ENCODE measurements around the gene TRIO.

TRIO gene

DNA sequence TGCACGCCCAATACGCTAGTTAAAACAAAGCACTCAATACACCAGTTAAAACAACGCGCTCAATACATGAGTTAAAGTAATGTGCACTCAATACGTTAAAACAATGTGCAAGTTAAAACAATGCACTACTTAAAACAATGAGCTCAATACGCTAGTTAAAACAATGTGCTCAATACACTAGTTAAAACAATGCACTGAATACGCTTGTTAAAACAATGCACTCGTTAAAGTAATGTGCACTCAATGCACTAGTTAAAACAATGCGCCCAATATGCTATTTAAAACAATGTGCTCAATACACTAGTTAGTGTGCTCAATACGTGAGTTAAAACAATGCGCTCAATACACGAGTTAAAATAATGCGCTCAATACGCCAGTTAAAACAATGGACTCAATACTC, 185.0 kb downstream of the TRIO start:
- DNase-seq (ENCODE audit: low read depth) = no peak

GRCh38 chr5:14330291-14330690, 187.1 kb downstream of the TRIO start:
- no peak for DNase-seq (ENCODE audit: low read depth)

- no peak for DNase-seq (ENCODE audit: low read depth)
Observed at GRCh38 chr5:14330729-14331385, 187.7 kb downstream of the TRIO start.

GRCh38 chr5:14331386-14331781, 188.2 kb downstream of the TRIO start:
- DNase-seq (ENCODE audit: low read depth) = no peak

DNA sequence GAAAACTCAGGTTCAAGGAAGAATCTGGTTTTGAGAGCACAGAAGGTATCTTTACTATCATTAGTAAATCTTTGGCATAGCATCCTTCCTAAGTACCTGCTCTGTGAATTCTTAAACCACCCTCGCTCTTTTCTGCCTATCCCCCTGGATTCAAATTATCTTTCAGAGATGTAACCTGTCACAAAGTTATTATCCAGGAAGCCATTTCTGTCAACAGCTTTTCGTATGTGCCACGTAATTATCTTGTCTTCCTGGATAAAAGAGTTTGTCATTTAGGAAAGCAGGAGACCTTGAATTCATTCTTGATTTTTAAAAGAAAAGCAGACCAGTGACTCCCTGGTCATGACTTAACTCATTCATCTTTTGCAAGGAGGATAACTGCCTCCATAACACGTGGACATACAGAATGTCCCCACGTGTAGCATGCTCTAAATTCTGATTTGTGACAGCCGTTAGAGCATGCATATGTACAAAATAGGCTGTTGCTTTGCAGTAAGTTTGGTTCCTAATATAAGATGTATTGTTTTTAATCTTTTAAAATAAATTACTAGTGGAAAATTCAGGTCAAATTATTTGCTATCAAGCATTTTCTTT, 189.0 kb downstream of the TRIO start:
- DNase-seq (ENCODE audit: low read depth) = no peak

- DNase-seq (ENCODE audit: low read depth) = no peak
Observed at GRCh38 chr5:14332746-14333145, 189.6 kb downstream of the TRIO start.

DNA sequence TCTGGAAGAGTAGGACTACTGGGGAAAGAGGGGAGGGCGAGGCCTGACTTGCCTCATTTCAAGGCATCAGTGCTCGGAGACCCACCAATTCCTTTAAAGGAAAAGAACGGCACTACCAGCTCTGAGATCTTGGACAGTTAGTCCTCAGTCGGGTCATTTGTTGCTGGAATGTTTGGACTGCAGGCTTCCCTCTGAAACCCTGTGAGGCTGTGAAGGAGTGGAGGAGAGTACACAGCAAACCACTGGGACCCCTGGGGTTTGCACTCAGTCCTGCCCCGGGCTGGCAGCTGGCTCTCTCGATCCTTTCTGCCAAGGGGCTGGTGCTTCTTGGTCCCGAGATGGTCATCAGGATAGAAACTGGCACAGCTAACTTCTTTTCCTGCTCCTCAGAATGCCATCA, 194.5 kb downstream of the TRIO start:
- no peak for DNase-seq (ENCODE audit: low read depth)

- no peak for DNase-seq (ENCODE audit: low read depth)
Observed at GRCh38 chr5:14339468-14339867, 196.3 kb downstream of the TRIO start.

- DNase-seq (ENCODE audit: low read depth) = no peak
Observed at GRCh38 chr5:14341571-14342230, 198.6 kb downstream of the TRIO start.

DNA sequence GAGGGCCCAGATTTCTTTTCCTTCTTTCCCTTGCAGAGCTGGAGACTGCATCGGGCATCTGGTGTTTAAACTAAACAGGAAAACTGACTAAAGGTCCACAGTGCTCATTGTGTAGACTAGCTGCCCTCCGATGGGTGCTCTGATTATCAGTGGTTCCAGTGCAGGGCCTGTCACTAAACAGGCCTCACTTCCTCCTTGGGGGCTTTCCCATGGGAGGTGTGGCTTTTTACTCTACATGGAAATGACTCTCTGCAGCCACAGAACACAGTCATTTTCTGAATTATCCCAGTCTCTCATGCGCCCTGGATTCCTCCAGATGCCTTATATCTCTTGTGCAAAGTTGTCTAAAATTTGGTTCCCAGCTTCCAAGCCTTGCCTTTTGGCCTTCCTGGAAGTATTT, 199.2 kb downstream of the TRIO start:
- DNase-seq (ENCODE audit: low read depth) = no peak

- no peak for DNase-seq (ENCODE audit: low read depth)
Observed at GRCh38 chr5:14343376-14343775, 200.2 kb downstream of the TRIO start.

DNA sequence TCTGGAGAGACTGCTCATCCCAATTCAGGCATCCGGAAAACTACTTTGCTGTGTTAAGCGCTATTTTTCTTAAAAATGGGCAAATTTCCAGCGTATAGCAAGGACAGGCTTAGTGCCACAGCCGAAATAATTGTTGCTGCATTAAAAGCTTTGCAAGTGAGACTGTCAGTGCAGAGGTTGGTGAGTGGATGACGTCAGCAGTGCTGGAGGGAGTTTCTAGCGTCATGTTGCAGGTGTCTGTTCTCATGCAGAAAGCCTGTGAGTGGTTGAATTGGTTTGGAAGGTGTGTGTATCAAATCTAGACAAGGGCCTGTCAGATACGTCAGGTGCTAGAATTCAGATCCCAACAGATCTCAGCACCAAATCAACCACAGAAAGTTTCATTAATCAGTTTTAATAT, 204.4 kb downstream of the TRIO start:
- DNase-seq (ENCODE audit: low read depth) = no peak

GRCh38 chr5:14348142-14348541, 205.0 kb downstream of the TRIO start:
- DNase-seq (ENCODE audit: low read depth) = no peak

DNA sequence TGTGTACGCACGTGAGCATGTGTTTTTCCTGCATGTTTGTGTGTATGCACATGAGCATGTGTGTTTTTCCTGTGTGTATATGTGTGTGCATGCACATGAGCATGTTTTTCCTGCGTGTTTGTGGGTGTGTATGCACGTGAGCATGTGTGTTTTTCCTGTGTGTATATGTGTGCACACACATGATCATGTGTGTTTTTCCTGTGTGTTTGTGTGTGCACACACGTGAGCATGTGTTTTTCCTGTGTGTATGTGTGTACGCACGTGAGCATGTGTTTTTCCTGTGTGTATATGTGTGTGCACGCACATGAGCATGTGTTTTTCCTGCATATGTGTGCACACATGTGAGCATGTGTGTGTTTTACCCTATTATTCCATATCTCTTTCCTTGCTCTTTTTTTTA, 205.9 kb downstream of the TRIO start:
- no peak for DNase-seq (ENCODE audit: low read depth)

- DNase-seq (ENCODE audit: low read depth) = no peak
Observed at GRCh38 chr5:14351086-14351661, 208.0 kb downstream of the TRIO start.

- peak; percentile 35 for DNase-seq (ENCODE audit: low read depth)
Observed at GRCh38 chr5:14351845-14352712, 208.9 kb downstream of the TRIO start.

DNA sequence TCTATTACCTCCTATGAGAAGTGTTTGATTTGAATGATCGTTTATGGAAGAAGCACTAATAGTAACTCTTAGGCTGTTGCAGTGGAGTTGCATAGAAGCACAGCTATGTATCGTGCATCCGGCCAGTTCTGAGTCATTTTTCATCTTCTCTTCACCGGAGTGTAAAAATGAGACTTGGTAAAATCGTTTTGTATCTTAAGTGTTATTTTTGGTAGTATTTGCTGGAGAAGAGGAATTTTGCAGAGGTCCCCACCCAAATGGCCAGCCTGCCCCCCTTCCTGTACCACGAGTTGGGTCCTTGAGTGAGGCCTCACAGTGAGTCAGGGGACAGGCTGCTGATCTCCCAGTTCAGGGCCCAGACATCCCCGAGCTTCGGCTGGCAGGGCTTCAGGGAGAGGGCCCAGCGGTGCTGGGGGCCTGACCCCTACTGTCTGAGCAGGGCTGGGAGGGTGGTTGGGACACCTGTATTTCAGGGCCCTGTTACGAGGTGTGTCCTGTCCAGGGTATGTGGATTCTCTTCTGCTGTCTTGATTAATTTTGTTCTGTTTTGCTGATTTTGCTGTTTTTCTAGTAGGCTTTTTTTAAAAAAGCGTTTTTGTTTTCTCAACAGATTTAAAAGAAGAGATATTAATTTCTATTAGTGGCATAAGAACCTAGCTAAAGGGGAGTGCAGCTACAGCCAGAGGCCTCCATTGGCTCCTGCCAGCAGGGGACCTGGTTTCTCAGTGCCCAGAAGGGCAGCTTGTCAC, 210.8 kb downstream of the TRIO start:
- no peak for DNase-seq (ENCODE audit: low read depth)

DNA sequence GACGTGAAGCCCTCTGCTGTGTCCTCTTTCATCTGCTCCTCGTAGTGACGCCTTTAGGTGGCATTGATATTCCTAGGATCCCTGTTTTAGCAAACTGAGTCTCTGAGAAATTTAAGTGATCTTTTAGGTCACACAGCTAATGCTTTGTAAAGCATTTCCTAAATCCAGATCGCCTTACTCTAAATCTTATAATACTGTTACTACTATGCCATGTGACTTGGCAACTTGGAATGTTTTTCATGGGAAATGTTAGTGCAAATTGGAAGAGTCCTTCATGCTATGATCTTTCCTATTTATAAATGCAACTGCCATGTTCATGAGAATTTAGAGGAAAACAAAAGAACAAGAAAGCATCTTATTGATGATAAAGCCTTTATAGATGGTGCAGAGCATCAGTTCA, 212.2 kb downstream of the TRIO start:
- DNase-seq (ENCODE audit: low read depth) = no peak

- DNase-seq (ENCODE audit: low read depth) = no peak
Observed at GRCh38 chr5:14356305-14356704, 213.2 kb downstream of the TRIO start.

DNA sequence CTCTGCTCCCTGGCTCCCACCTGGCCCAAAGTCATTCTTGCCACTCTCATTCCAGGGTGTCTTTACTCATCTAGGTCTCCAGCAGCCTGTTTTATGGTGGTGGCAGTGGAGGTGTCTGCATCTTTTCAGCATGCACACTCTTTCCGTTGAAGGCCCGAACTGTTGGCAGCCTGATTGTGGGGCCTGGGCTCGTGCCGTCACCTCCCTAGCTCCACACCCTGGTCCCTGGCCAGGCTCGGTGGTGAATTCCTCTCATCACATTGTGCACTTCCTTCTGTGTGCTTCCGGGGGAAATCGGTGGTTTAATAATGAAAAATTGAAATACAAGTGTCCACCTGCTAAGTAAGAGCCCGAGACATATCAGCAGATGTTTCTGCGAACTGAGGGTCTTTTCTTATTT, 214.3 kb downstream of the TRIO start:
- DNase-seq (ENCODE audit: low read depth) = no peak

- DNase-seq (ENCODE audit: low read depth) = no peak
Observed at GRCh38 chr5:14357851-14358250, 214.7 kb downstream of the TRIO start.

DNA sequence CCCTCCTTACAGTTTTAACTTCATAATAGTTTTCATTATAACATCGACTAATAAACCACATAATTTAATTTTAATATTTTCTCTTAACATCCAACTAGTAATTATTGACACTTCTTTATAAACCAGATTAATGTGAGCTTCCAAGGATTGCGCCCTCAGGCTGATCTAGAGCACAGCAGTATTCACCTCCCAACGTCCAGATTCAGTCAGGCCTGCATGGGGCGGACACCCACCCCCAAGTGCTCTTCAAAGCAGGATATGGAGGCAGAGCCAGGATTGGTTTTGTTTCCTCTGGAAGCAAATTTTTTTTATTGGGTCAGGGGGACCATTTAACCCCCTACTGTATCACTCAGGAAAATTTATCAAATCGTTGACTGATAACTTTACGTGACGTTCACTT, 215.4 kb downstream of the TRIO start:
- DNase-seq (ENCODE audit: low read depth) = no peak
